Suppressor macrophage treated with lipopolysaccharide for 4 hours (primary cell): ENCODE measurements around the gene HIP1.
"Not testable (repeated sequence)": the region's sequence is repeated elsewhere in the genome, so short reads cannot be mapped to it uniquely, and the experiment has no call there.

Experiments used
- DNase-seq: peaks from one replicate; pipeline ENCODE4 v3.0.0-alpha.2; 2020

Gene HIP1

GRCh38 chr7:75639071-75639885 is 99.5 kb downstream of the HIP1 start:
- DNase-seq: peak; percentile 31

- DNase-seq: peak; percentile 28
These were observed 100.1 kb downstream of the HIP1 start for GRCh38 chr7:75638594-75639070.

- no peak for DNase-seq
These were observed 100.7 kb downstream of the HIP1 start for GRCh38 chr7:75637854-75638593.

GRCh38 chr7:75635036-75635435 is 103.7 kb downstream of the HIP1 start:
- DNase-seq: no peak

- not testable (repeated sequence) for DNase-seq
These were observed 106.2 kb downstream of the HIP1 start for GRCh38 chr7:75632587-75632986.

- no peak for DNase-seq
These were observed 107.0 kb downstream of the HIP1 start for GRCh38 chr7:75631711-75632110.

DNA sequence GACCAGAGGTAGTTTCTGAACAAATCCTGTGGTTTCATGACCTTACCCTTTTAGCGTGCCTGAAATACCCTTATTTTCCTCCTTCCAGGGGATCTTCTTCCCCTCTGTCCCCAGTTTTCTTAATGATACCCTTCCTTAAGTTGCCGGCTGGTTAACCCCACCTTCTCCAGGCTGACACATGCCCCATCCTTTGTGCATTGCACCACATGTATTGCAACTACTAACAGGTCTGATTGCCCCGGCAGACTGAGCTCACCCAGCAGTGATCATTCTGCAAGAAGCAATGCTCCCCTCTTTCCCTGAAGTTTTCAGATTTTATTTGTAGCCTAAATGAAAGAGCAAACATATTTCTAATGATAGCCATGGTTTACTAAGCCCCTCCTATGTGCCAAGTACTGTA is 108.2 kb downstream of the HIP1 start:
- no peak for DNase-seq

DNA sequence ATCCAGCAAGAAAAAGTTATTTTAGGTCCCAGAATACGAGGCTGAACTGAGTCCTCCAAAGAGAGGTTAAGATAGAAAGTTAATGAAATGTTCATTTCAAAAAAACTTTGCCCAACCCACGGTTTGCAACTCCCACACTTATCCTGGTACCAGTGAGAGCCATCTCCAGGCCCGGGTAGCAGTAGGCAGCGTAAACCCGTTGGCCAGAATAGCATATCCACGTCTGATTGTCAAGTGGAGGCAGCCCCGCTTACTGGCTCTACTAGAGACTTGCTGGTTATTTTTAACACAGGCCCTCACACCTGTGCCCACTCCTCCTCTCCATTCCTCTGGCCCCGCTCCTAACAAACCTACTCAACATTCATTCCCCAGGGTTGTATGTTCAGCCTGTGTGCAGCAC is 109.7 kb downstream of the HIP1 start:
- DNase-seq: no peak

DNA sequence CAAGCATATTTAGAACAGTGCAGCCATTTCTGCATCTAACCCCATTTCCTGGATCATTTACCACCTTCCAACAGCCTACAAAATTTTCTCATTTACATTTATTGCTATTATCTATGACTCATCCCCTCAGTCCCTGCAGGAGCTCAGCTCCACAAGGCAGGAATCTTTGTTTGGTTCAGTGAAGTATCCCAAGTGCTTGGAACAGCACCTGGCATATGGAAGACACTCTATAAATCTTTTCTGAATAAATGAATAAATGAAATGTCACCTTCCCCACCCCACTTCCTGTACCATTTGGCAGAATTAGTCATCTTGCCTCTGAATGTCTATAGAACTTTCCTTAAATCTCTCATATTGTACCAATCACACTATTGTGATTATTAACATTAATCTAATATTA is 110.7 kb downstream of the HIP1 start:
- DNase-seq: no peak

GRCh38 chr7:75626954-75627353 is 111.8 kb downstream of the HIP1 start:
- no peak for DNase-seq

- DNase-seq: no peak
These were observed 112.9 kb downstream of the HIP1 start for GRCh38 chr7:75625868-75626267.

- DNase-seq: peak; percentile 94
These were observed 114.5 kb downstream of the HIP1 start for GRCh38 chr7:75624134-75624832.

- DNase-seq: peak; percentile 42
These were observed 115.2 kb downstream of the HIP1 start for GRCh38 chr7:75623390-75624133.

DNA sequence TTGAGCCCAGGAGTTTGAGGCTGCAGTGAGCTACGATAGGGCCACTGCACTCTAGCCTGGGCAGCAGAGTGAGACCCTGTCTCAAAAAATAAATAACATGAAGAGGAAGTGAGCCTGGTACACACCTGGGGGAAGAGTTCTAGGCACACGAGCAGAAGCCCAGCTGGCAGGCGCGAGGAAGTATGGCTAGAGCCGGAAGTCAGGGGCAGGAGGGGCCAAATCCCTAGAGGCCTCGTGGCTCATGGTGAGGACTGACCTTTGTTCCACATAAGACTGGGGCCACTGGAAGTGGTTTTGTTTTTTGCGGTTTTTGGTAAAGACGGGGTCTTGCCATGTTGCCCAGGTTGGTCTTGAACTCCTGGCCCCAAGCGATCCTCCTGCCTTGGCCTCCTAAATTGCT is 117.6 kb downstream of the HIP1 start:
- DNase-seq: no peak

DNA sequence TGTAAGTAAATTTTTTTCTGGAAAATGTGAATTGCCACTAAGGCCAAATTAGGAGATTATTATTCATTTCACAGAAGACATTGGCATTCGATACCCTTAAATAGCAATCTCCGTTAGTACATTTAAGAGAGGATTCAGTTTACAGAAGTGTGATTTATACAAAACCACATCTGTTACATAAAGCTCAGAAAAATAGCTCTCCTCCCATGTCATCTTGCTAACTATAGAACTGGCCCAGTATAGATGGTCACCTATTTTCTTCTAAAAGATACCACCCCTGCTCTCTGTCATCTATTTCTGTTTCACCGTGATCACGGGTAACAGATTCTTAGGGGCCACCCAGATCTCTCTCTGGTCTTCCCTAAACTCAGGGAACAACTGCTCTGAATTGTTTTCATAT is 119.1 kb downstream of the HIP1 start:
- no peak for DNase-seq

DNA sequence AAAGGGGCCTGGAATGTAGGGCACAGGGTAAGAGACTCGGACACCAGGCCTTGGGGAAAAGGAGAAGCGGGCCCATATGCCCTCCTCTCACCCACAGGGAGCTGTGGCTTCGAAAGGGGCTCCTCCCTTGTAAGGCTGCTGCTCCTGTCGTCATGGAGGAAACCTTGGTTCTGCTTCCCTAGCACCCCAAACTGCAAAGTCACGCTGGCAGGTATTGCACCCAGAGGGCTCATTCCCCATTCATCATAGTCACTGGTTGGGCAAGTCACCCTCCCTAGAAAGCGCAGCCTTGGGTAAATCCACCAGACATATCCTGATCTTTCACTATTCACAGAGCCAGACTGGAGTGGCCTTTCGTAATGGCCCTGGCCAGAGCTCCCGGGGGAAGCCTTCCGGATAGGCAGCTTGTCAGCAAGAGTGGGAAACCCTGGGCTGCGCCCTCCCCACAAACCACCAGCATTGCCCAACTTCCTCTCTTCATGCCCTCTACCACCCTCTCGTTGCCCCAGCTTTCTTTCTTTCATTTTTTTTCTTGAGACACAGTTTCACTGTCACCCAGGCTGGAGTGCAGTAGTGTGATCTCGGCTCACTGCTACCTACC is 121.0 kb downstream of the HIP1 start:
- peak; percentile 99 for DNase-seq

GRCh38 chr7:75616421-75617167 is 122.1 kb downstream of the HIP1 start:
- DNase-seq: no peak

DNA sequence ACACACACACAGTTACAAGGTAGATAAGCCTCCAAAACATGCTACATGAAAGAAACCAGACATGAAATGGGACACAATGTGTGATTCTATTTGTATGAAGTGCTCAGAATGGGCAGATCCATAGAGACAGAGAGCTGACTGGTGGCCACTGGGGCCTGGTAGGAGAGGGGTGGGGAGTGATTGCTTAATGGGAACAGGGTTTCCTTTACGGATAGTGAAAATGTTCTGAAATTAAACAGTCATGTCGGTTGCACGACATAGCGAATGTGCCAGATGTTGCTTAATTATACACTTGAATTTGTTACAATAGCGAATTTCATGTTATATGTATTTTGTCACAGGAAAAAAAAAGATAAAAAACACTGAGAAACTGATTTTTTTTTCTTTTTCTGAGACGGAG is 124.3 kb downstream of the HIP1 start:
- DNase-seq: peak; percentile 42

DNA sequence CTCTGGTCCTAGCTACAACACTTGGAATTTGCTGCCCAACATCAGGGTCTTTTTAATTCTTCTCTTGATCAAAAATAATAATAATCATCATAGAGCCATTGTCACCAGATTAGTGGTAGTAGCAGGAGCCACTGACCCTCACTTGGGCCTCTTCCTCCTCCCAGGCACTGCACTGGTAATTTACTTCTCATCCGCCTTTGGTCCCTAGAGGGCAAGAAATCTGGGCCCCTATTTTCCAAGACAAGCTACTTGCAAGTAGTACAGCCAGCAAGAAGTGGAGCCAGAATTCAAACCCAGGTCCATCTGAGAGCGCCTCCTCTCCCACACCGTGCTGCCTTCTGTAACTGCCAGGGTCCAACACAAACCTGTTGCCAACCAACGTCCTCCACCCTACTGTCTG is 125.4 kb downstream of the HIP1 start:
- DNase-seq: no peak

GRCh38 chr7:75611557-75612178 is 127.1 kb downstream of the HIP1 start:
- peak; percentile 33 for DNase-seq

GRCh38 chr7:75609416-75609815 is 129.3 kb downstream of the HIP1 start:
- not testable (repeated sequence) for DNase-seq
